GM13976 (cell line): ENCODE measurements around the gene GSK3A.

Source experiments
- DNase-seq: peaks from one replicate; pipeline ENCODE4 v3.0.0; 2012; ENCODE audit warnings: low spot score
- CTCF ChIP-seq: IDR thresholded peaks from 2 replicates; pipeline ENCODE4 v1.5.1; 2012; ENCODE audit warnings: borderline replicate concordance, mild to moderate bottlenecking; ENCODE audit not compliant: insufficient read depth; ENCODE audit errors: extremely low read depth, missing control alignments, control extremely low read depth
- in situ Hi-C: fragments of 300-500 bp; cut with MboI; formaldehyde crosslinking; loops from one replicate; pipeline ENCODE4 v1.12.0; 2022; ENCODE audit warnings: low sequenced_read_pairs, mixed read lengths, inconsistent platforms; ENCODE audit not compliant: unreplicated experiment

Gene GSK3A

GRCh38 chr19:42288387-42288786, 46.0 kb upstream of the GSK3A start:
- no peak for DNase-seq
- in situ Hi-C loops, result no loop called here
- no peak for TF ChIP-seq CTCF

- in situ Hi-C loops, result no loop called here
- TF ChIP-seq CTCF, result no peak
- no peak for DNase-seq
Observed at GRCh38 chr19:42287827-42288107, 45.4 kb upstream of the GSK3A start.

DNA sequence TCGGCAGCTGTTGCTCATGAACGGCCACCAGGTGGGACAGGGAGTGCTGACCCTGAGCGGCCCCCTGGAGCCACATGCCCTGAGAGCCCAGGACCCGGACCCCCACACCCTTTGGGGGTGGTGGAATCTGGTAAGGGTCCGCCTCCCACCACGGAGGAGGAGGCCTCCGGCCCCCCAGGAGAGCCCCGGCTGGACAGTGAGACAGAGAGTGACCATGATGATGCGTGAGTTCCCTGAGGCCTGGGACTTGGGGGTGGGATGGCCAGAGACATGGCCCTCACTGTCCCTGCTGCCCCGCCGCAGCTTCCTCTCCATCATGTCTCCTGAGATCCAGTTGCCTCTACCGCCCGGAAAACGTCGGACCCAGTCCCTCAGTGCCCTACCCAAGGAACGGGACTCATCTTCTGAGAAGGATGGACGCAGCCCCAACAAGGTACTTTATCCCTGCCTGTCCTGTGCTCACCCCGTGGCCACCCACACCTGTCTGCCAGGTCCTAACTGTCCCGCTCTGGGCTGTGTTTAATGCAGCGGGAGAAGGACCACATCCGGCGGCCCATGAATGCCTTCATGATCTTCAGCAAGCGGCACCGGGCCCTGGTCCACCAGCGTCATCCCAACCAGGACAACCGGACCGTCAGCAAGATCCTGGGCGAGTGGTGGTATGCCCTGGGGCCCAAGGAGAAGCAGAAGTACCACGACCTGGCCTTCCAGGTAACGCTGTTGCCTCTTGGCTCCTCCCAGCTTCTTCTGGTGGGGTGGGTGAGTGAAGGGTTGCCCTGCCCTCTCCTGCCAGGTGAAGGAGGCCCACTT, 44.8 kb upstream of the GSK3A start:
- DNase-seq, result no peak
- in situ Hi-C loops, result no loop called here
- no peak for TF ChIP-seq CTCF

- no peak for DNase-seq
- no peak for TF ChIP-seq CTCF
- in situ Hi-C loops, result no loop called here
Observed at GRCh38 chr19:42286349-42287016, 44.1 kb upstream of the GSK3A start.

DNA sequence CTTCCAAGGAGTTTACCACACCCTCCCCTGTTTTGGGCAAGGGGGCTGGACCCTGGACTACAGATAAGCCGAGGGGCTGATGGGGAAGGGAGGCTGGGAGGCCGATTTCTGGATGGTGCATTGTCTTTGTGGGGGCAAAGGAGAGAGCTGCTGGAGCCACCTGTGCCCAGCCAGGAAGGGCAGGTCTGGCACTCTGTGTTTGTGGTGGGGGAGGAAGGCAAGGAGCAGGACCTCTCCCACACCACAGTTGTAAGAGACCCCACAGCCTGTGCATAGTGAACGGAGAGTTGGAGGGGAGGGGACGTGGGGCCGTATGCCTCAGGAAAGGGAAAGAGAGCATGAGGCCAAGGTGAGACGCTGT, 43.6 kb upstream of the GSK3A start:
- TF ChIP-seq CTCF, result no peak
- no peak for DNase-seq
- in situ Hi-C loops, result no loop called here

GRCh38 chr19:42285541-42285941, 43.1 kb upstream of the GSK3A start:
- in situ Hi-C loops, result no loop called here
- no peak for TF ChIP-seq CTCF
- DNase-seq, result no peak
